SK-N-MC (cell line): ENCODE data around the gene XYLT2.

Experiments used
- EZH2 ChIP-seq: fragments of 200-600 bp; sonication (generic); IDR thresholded peaks from one replicate; pipeline ENCODE4 v1.6.1; 2017; ENCODE audit warnings: antibody characterized with exemption
- FOXP2 ChIP-seq: optimal IDR thresholded peaks from 2 replicates; pipeline ENCODE3; 2011; ENCODE audit warnings: mild to moderate bottlenecking, moderate library complexity; ENCODE audit not compliant: insufficient read depth; ENCODE audit errors: extremely low read length, control extremely low read depth
- POLR2AphosphoS5 ChIP-seq: IDR thresholded peaks from 2 replicates; pipeline ENCODE4 v1.6.1; 2012; ENCODE audit warnings: mild to moderate bottlenecking, low read depth, low read length, borderline replicate concordance

DNA sequence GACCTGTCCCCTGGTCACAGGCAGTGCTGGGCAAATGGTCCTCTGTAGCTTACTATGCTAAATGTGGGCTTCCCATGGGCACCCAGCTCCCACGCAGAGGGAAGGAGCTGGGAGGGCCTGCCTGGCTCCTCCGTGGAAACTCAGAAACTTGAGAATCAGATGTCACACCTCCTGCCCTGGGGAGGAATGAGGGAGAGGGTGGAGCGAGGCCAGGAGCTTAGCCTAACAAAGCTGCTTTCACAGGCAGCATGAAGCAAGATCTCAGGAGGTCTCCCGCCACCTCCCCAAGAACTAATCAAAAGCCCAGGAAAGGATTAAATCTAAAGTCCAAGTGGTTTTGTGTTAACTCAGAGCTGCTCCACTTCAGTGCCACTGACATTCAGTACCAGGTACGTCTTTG is 33.6 kb upstream of the XYLT2 start:
- TF ChIP-seq POLR2AphosphoS5, result no peak
- no peak for TF ChIP-seq FOXP2
- TF ChIP-seq EZH2, result no peak
